IPS-20b (cell line): ENCODE data around the gene ALKBH6.

Source experiments
- H3K27ac ChIP-seq: one replicate; pipeline ENCODE4 v1.5.1; 2013; ENCODE audit warnings: low read length
- H3K27me3 ChIP-seq: 2 replicates; pipeline ENCODE4 v1.6.1; 2013; ENCODE audit warnings: mild to moderate bottlenecking, low read length, inconsistent platforms; ENCODE audit not compliant: insufficient read depth
- H3K36me3 ChIP-seq: 2 replicates; pipeline ENCODE4 v1.6.1; 2013; ENCODE audit warnings: low read depth, mild to moderate bottlenecking, inconsistent platforms, low read length, moderate library complexity; ENCODE audit not compliant: insufficient read depth
- H3K4me1 ChIP-seq: 2 replicates; pipeline ENCODE4 v1.6.1; 2013; ENCODE audit warnings: mild to moderate bottlenecking, control low read depth, inconsistent platforms, low read length, moderate library complexity; ENCODE audit not compliant: insufficient read depth
- H3K4me3 ChIP-seq: 2 replicates; pipeline ENCODE4 v1.5.1; 2013; ENCODE audit warnings: mild to moderate bottlenecking, low read length, inconsistent platforms
- H3K9ac ChIP-seq: 2 replicates; pipeline ENCODE4 v1.6.1; 2013; ENCODE audit warnings: low read depth, mild to moderate bottlenecking, inconsistent platforms, low read length, moderate library complexity
- H3K9me3 ChIP-seq: 2 replicates; pipeline ENCODE4 v1.6.1; 2013; ENCODE audit warnings: mild to moderate bottlenecking, low read depth, low read length, inconsistent platforms; ENCODE audit not compliant: insufficient read depth

Gene ALKBH6

DNA sequence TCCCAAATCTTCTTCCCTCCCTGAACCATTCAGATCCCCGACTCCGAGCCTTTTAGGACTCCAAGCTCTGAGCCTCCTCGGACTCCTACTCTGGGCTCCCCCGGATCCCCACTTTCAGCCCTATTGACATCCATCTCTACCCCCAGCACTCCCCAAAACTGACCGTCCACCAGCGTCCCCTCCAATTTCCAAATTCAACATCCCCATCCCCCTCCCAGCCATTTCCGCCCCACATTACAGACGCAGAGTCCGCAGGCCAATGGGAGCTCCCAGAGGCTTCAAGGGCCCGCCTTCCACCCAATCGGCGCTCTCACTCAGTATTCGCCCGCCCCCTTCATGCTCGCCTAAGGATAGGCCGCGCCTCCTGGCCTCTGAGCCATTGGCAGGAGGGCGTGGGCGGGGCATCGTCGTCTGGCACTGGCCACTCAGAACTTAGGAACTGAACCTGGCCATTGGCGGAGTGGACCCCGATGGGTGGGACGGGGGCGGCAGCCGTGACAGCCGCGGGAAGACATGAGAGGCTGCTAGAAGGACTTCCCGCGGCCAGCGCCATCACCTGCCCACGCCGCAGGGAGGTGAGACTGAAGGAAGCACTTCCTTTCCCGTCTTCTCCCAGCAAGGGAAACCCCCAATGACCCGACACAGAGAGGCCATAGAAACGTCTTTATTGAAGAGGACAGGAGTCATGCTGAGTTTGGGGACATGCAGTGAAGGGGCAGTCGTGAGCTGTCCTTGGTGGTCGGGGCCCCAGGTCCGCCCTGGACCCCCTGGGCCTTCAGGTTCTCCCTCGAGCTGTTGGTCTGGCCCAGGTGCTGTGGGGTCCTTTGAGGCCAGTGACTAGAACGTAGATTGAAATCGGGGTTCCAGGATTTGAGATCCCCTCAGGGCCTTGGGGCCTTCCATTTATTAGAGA lies at the start of gene ALKBH6:
TSS of gene ALKBH6 (minus strand) at position 202 of the 913 bp plus-strand sequence. CDS start 816 bp downstream, outside the sequence.
- Histone ChIP-seq H3K4me1 (peaks cover 4% of the 10 kb centered on the region; the same call in 1 of the 2 replicates), H3K36me3 (no peaks in the 10 kb centered on the region), H3K27ac (no peak within 1 kb of the TSS), H3K27me3 (no peaks in the 10 kb centered on the region), H3K4me3 (peak within 1 kb of the TSS; percentile 91), H3K9me3 (no peaks in the 10 kb centered on the region), H3K9ac (peak within 1 kb of the TSS; percentile 89; the same call in 1 of the 2 replicates)

DNA sequence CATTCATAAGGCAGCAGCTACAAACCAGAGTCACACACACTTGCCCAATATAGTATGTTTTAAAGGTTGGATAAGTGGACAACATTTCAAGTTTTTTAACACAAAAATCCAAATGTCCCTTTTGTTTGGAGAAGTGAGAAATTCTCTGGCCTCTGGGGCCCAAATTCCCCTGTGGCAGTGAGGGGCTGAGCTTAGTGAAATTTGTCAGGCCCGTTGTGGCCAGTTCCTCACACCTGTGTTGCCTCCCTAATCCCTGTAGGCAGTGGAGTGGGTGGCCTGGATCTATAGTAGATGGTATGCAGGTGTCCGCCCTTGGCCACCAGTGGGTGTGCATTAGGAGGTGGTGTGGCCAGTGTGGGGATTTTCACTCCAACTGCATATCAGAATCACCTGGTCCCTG lies 47.4 kb upstream of the ALKBH6 start:
- Histone ChIP-seq H3K27ac (no peak overlapping the region), H3K9me3 (no peaks in the 10 kb centered on the region), H3K9ac (no peak overlapping the region), H3K27me3 (no peaks in the 10 kb centered on the region), H3K4me3 (no peak overlapping the region), H3K4me1 (peaks cover under 1% of the 10 kb centered on the region; the same call in 1 of the 2 replicates), H3K36me3 (peaks cover 87% of the 10 kb centered on the region)

DNA sequence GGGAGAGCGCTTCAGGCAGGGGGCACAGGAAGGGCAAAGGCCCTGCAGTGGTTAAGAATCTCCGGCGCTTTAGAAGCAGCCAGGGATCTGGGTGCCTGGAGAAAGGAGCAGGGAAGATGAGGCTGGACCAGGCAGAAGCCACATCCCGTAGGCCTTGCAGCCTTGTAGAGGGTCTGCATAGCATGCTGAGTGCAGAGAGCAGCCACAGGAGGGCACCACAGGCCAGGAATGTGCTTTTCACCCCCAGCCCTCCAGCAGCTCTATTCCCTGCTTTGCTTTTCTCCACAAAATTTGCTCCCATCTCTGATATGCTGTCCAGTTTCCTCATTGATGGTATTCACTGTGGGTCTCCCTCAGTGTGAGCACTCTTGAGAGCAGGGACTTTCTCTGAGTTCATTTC lies 46.4 kb upstream of the ALKBH6 start:
- peaks cover 6% of the 10 kb centered on the region for H3K4me1 ChIP-seq
- no peaks in the 10 kb centered on the region for H3K27me3 ChIP-seq
- no peaks in the 10 kb centered on the region for H3K9me3 ChIP-seq
- H3K27ac ChIP-seq, result no peak overlapping the region
- H3K36me3 ChIP-seq, result peaks cover 79% of the 10 kb centered on the region
- no peak overlapping the region for H3K9ac ChIP-seq
- H3K4me3 ChIP-seq, result no peak overlapping the region

DNA sequence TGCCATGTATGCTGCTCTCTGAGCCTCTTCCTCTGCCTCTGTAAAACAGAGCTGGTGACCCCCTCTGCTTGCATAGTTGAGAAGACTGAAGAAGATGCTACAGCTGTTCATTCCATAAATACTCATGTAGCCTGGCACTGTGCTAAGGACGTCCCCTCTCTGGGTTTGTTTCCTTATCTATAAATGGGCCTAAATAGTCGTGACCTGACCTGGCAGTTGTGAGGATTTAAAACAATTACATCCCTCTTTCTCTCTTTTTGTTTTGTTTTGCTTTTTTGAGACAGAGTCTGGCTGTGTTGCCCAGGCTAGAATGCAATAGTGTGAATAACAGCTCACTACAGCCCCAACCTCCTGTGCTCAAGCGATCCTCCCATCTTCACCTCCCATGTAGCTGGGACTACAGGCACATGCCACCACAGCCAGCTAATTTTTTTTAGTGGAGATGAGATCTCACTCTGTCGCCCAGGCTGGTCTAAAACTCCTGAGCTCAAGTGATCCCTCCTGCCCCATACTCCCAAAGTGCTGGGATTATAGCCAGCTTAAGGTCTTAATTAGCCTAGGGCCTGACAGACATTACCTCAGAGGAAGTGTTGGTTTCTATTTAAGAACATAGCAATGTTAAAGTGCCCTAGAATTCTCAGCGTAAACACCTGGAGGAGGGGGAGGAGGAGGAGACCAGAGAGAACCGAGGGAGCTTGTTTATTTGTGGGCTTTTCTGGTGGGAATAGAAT lies 45.3 kb upstream of the ALKBH6 start:
- no peak overlapping the region for H3K4me3 ChIP-seq
- peaks cover 6% of the 10 kb centered on the region for H3K4me1 ChIP-seq
- H3K27ac ChIP-seq, result no peak overlapping the region
- no peaks in the 10 kb centered on the region for H3K9me3 ChIP-seq
- H3K36me3 ChIP-seq, result peaks cover 69% of the 10 kb centered on the region
- H3K9ac ChIP-seq, result no peak overlapping the region
- H3K27me3 ChIP-seq, result no peaks in the 10 kb centered on the region

DNA sequence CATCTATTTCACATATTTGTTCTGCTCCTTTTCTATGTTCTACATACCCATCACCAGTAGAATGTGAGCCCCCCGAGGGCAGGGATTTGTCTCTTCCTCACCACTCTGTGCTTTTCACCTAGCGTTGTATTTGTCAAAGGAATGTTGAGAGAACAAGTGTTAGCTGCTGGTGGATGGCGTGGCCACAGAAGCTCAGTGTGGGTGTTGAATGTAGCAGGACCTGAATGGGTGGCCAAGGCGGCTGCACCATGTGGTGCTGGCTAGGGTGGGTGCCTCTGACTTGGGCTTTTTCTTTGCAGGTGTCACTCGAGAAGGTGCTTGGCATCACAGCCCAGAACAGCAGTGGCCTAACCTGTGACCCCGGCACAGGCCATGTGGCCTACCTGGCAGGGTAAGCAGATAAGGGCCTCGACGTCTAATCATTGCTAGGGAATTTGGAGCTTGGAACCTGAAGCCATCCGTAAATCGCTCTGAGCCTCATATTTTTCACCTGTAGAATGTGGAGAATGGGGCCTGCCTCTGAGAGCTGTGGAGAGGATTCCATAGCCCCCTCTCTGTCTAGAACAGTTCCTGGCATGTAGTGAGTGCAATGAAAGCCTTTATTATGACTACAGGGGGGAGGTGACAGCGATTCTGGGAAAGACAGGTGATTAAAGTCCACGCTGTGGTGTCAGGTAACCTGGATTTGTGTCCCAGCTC lies 44.6 kb upstream of the ALKBH6 start:
- no peak overlapping the region for H3K9ac ChIP-seq
- no peaks in the 10 kb centered on the region for H3K27me3 ChIP-seq
- no peak overlapping the region for H3K4me3 ChIP-seq
- peaks cover 65% of the 10 kb centered on the region for H3K36me3 ChIP-seq
- no peak overlapping the region for H3K27ac ChIP-seq
- H3K4me1 ChIP-seq, result peaks cover 6% of the 10 kb centered on the region
- no peaks in the 10 kb centered on the region for H3K9me3 ChIP-seq

DNA sequence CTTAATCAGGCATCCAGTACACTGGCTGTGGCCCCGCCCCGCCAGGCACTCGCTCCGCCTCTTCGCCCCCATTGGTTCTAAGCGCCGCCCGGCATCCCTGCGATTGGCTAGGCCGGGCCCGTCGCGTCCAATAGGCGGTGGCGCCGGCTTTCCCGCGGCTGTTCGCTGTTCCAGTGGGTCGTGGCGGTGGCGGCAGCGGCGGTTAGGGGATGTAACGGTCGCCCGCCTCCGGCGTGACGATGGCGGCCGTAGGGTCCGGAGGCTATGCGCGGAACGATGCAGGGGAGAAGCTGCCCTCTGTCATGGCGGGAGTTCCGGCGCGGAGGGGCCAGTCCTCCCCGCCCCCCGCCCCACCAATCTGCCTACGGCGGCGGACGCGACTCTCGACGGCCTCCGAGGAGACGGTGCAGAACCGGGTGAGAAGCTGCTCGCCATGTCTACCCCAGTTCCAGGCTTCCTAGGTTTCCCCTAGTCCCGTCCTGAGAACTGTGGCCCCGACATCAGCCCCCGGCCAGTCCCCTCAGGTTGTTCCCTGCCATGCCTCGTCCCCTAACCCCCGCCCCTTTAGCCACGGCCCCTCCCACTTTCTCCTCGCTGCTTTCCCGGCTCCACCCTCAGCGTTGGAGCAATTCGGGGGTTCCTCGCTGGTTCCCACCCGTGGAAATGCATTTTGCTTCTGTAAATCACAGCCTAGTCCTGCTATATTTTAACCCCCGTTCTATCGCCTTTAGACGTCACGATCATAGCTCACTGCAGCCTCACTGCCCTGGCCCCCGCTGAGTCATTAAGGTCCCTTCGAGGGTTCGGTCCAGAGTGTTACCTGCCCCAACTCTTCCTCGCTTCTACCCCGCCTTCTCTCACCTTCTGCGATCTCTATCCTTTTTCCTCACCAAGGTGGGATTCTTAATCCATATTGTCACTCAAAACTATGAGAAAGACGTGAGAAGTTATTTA lies 41.0 kb upstream of the ALKBH6 start, which contains the start of gene WDR62:
TSS of gene WDR62 (plus strand) at position 165 of the 954 bp plus-strand sequence. CDS start at position 240, 75 bp downstream.
- Histone ChIP-seq H3K27me3 (no peaks in the 10 kb centered on the region), H3K36me3 (peaks cover 32% of the 10 kb centered on the region), H3K27ac (peak within 1 kb of the TSS; percentile 4), H3K9ac (peak within 1 kb of the TSS; percentile 85; the same call in 1 of the 2 replicates), H3K4me1 (peaks cover 9% of the 10 kb centered on the region), H3K4me3 (peak within 1 kb of the TSS; percentile 95), H3K9me3 (no peaks in the 10 kb centered on the region)

DNA sequence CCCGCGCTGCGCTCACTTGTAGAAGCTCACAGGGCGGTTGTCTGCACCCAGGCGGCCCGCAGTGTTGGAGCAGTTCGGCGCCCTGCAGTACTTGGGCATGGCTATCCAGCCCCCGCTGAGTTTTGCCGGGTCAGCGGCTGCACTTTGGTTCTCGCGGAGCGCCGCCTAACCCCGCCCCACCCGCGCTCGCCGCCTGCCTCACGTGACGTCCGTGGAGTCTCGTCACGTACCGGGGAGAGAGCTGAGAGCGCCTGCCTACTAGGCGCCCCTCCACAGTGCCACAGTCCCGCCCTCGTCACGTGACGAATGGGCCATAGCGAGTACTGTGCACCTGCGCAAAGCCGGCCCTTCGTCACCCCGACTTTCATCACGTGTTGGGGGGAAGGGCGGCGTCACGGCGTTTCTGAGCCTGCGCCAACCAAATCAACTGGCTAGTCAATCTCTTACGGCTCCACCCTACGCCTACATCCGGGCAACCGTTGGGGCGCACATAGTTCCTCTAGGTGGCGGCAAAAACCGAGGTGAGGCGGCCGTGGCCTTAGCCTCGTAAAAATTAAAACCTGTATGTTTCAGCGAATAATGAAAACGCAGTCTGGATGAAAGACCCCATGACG lies 40.2 kb upstream of the ALKBH6 start, which contains the start of gene THAP8:
TSS of gene THAP8 (minus strand) at position 167 of the 614 bp plus-strand sequence. CDS start at position 99, 68 bp downstream.
- no peaks in the 10 kb centered on the region for H3K27me3 ChIP-seq
- H3K9ac ChIP-seq, result peak within 1 kb of the TSS; percentile 85; the same call in 1 of the 2 replicates
- no peaks in the 10 kb centered on the region for H3K9me3 ChIP-seq
- peaks cover 9% of the 10 kb centered on the region for H3K4me1 ChIP-seq
- peak within 1 kb of the TSS; percentile 95 for H3K4me3 ChIP-seq
- H3K27ac ChIP-seq, result peak within 1 kb of the TSS; percentile 4
- H3K36me3 ChIP-seq, result peaks cover 24% of the 10 kb centered on the region

DNA sequence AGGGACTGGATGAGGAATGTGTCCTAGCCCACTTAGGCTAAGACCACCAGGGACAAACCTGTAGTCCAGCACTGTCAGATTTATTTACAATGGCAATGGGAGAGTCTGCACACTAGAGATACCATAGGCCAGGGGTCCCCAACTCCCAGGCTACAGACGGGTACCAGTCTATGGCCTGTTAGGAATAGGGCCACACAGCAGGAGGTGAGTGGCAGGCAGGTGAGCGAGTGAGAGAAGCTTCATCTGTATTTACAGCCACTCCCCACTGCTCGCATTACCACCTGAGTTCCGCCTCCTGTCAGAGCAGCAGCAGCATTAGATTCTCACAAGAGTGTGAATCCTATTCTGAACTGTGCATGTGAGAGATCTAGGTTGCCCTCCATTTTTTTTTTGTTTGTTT lies 37.6 kb upstream of the ALKBH6 start:
- no peaks in the 10 kb centered on the region for H3K9me3 ChIP-seq
- peaks cover 4% of the 10 kb centered on the region; the same call in 1 of the 2 replicates for H3K36me3 ChIP-seq
- H3K4me1 ChIP-seq, result peaks cover 9% of the 10 kb centered on the region
- no peak overlapping the region for H3K27ac ChIP-seq
- no peak overlapping the region for H3K4me3 ChIP-seq
- no peaks in the 10 kb centered on the region for H3K27me3 ChIP-seq
- no peak overlapping the region for H3K9ac ChIP-seq

DNA sequence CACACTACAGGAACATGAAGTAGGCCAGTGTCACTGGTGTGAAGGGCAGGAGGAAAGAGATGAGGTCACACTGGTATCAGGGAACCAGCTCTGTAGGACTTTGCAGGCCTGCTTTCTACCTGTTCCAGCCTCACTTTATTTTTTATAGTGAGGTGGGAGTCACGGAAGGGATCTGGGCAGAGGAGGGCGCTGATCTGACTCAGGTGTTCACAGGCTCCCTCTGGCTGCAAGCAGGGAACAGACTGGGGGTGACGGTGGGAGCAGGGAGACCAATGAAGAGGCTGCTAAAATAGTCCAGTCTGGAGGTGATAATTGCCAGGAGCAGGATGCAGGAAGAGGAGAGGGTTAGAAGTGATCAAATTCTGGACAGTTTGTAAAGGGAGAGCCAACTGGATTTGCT lies 37.2 kb upstream of the ALKBH6 start:
- Histone ChIP-seq H3K9ac (no peak overlapping the region; the same call in 1 of the 2 replicates), H3K27me3 (no peaks in the 10 kb centered on the region), H3K4me1 (peaks cover 8% of the 10 kb centered on the region)

DNA sequence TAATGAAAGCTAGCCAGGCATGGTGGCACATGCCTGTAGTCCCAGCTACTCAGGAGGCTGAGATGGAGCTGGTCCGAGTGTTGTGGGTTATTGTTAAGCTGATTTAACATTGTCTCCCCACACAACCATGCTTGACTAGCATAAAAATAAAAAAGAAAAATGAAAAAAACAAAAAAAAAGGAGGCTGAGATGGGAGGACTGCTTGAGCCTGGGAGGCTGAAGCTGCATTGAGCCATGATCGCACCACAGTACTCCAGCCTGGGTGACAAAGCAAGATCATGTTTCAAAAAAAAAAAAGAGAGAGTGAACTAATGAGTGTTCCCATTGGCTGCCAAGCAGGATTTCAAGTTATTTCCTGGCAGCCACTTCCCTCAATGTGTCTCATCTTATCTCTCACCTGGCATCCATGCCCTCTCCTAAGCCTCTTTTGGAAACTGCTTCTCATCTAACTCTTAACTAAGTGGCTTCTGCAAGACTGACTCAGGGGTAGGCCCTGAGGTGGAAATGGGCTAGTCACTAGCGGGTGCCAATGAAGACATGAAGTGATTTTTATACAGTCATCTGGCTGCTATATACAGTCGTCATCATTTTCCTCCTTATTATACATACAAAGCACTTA lies 35.2 kb upstream of the ALKBH6 start:
- H3K27ac ChIP-seq, result no peak overlapping the region
- H3K36me3 ChIP-seq, result no peaks in the 10 kb centered on the region
- no peaks in the 10 kb centered on the region for H3K9me3 ChIP-seq

More for the DNA sequence above, 37.2 kb upstream of the ALKBH6 start:
- H3K36me3 ChIP-seq, result peaks cover under 1% of the 10 kb centered on the region; the same call in 1 of the 2 replicates
- H3K27ac ChIP-seq, result no peak overlapping the region
- no peaks in the 10 kb centered on the region for H3K9me3 ChIP-seq
- H3K4me3 ChIP-seq, result no peak overlapping the region

More for the DNA sequence above, 35.2 kb upstream of the ALKBH6 start:
- no peak overlapping the region for H3K9ac ChIP-seq
- no peaks in the 10 kb centered on the region for H3K27me3 ChIP-seq
- peaks cover 3% of the 10 kb centered on the region; the same call in 1 of the 2 replicates for H3K4me1 ChIP-seq
- H3K4me3 ChIP-seq, result no peak overlapping the region
